A673 (cell line): ENCODE measurements around the gene MVD.

Source experiments
- CTCF ChIP-seq: fragments of 300-800, 200-600 bp; sonication (generic); conservative IDR thresholded peaks from 2 replicates; pipeline ENCODE4 v1.5.1; 2017; ENCODE audit warnings: low read depth, mild to moderate bottlenecking, antibody characterized with exemption, low read length, moderate library complexity, mixed read lengths
- EZH2 ChIP-seq: fragments of 200-600 bp; sonication (generic); IDR thresholded peaks from 2 replicates; pipeline ENCODE4 v1.6.1; 2017; ENCODE audit warnings: borderline replicate concordance, low read depth, mild to moderate bottlenecking, mixed read lengths, antibody characterized with exemption, low read length; ENCODE audit not compliant: poor library complexity, severe bottlenecking

- TF ChIP-seq CTCF = no peak
- no peak for TF ChIP-seq EZH2
These were observed 39.7 kb upstream of the MVD start for GRCh38 chr16:88702371-88703210.
